ENCODE results near the gene OCA2.
"Not testable (repeated sequence)": the region's sequence is repeated elsewhere in the genome, so short reads cannot be mapped to it uniquely, and the experiment has no call there.

OCA2 gene

GRCh38 chr15:27804569-27805260 is 294.4 kb downstream of the OCA2 start:
- no peak for DNase-seq

DNA sequence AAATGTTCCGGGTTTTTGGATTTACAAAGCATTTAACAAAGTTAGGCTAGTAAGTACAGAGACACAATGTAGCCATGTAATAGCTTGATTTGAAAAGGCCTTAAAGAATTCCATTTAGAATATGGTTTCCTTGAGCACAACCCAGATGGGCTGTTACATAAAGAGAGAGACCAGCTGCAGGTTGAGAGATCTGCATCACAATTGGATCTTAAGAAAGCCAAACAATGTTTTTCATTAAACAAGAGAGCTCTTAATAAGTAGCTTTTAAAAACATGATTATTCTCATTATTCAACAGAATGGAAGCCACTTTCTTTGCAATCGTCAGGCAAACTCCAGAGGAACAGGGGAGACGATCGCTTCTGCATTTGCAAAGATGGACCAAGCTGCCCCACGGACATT is 300.3 kb downstream of the OCA2 start:
- DNase-seq = no peak

DNA sequence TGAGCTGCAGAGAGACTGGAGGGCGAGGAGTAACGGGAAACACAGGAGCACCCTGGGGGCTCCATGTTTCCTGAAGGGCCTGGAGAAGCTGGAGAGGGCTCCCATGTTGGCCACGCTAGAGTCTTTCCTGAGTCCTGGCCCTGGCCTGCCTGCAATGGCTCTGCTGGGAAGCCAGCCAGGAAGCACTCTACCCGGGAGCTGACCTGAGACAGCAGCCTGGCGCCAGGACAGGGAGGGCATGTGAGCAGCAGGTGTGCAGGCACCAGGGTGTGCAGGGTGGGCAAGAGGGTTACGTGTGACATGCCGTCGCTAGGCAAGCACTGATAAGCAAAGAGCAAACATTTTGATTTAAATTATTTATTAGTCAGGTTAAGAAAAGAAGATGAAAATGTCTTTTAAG is 301.4 kb downstream of the OCA2 start:
- peak; percentile 67 for DNase-seq

GRCh38 chr15:27796405-27797320 is 302.5 kb downstream of the OCA2 start:
- peak; percentile 71 for DNase-seq

DNA sequence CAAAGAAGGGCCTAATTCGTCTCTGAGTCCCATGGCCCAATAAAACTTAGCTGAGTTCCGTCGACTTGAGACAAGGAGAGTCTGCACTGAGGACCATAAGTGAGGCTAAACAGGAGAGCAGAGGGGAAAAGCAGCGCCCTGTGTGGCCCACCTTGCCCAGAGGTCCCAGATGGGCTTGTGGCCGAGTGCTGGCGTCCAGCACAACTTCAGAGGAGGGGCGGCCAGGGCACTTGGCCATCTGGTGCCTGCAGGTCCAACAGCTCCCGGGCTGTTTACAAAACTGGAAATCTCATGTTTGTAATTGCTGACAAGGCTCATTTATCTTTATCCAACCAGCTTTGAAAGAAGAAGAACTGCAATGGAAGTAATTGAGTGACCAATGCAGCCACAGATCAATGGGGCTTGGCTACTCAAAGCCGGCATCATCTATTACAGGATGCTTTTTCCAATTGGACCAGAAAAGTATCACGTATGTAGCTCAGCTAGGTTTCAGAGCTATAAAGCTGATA is 306.3 kb downstream of the OCA2 start:
- no peak for DNase-seq

GRCh38 chr15:27790270-27790669 is 308.8 kb downstream of the OCA2 start:
- no peak for DNase-seq

DNA sequence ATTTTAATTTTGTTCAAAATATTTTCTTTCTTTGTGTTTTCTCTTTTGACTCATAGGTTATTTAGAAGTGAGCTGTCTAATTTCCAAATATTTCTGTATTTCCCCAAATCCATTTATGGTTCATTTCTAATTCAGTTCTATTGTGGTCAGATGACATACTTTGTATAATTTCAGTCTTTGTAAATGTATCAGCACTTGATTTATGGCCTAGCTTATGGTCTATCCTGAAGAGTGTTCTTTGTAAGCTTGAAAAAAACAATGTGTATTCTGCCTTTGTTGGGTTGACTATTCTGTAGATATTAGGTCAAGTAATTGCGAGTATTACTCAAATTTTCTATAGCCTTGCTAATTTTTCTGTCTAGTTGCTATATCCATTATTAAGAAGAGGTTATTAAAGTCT is 311.2 kb downstream of the OCA2 start:
- no peak for DNase-seq

DNA sequence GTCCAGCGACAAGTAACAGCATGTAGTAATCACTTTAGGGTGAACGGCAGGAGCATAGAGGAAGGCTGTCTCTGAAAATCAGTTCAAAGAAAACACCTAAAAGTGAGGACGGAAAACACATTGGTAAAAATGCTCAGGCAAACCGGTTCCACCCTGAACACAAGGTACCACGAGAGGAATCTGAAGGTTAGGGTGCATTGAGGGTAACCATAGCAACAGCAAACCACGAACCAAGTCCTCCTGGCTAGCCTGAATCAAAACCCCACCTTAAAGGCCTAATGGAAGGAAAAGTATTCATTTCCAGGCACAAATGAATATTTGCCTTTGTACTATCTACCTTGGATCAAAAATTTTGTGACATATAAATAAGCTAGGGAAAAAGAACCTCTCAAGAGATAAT is 315.0 kb downstream of the OCA2 start:
- DNase-seq = no peak

DNA sequence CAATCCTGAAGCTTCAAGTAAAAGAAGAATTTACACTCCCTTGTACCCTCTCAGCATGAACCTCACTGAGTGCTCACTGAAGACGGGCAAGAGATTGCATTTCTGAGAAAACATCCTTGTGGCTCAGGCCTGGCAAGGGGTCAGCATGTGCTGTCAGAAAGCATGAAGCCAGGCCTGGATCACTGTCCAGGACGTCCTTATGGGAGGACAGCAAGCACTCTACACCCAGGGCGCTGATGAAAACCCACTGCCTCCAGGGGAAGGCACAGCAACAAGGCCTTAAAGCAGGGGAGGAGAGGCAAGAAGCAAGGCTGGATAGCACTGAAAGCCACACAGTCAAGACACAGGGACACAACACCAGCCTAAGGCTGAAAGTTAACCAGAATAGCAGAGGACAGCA is 315.4 kb downstream of the OCA2 start:
- DNase-seq = no peak

- no peak for DNase-seq
Observed at GRCh38 chr15:27782125-27782524, 317.0 kb downstream of the OCA2 start.

DNA sequence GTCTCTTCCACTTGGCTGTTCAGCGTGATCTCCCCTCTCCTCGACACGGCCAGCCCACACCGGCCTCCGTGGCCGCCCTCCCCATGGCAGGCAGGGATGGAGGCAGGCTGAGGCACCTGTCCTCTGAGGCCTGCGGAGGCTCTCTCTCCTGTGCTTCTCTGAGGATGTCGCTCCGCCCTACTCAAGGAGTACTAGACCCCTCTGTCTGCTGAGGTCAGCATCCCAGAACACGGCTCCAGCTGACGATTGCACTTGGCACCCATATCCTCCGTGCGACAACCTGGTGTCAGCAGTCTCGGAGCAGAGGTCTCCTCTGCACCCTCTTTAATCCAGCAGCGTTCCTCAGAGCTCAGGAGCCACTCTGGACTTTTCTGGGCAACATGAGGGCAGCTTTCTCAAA is 322.6 kb downstream of the OCA2 start:
- no peak for DNase-seq

- DNase-seq = no peak
Observed at GRCh38 chr15:27774638-27775037, 324.5 kb downstream of the OCA2 start.

GRCh38 chr15:27774191-27774590 is 324.9 kb downstream of the OCA2 start:
- no peak for DNase-seq

DNA sequence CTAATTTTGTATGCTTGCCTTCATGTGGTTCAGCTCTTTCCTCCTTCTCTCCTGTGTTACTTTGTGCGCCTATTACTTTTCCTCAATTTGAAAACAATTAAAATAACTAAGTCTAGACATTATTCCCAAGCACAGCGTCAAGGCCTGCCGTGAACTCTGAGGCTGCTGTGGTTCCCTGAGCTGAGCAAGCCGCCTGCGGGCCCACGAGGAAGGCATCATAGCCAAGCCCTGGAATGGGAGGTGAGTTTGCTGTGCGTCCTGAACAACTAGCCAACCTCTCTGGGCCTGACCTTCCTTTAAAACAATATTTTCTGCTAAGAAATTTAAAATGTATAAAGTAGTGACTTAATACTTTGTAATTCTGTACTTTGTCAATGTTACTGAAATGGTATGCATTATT is 327.2 kb downstream of the OCA2 start:
- DNase-seq = no peak

DNA sequence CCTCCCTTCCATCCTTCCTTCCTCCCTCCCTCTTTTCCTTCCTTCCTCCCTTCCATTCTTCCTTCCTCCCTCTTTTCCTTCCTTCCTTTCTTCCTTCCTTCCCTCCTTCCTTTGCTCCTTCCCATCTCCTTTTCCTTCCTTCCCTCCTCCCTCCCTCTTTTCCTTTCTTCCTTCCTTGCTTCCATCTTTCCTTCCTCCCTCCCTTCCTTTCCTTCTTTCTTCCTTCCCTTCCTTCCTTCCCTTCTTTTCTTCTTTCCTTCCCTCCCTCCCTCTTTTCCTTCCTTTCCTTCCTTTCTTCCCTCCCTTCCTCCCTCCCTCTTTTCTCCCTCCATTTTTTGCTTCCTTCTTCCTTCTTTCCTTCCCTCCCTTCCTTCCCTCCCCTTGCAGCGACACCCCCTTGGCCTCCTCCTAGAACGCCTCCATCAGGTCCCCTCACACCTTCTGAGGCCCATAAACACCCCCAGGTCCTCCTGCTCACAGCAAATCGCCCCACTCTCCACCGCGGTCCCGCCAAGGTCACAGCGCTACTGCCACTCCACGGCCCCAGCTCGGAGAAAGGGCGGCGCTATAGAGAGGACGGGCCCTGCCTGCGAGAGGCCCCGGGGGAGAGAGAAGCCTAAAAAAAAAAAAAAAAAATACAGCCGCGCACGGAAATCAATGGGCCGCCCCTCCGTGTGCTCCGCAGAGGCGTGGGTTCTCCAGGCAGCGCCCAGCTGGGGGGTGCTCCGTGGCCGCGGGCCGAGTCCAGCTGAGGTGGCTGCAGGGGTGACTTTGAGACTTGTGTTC is 328.2 kb downstream of the OCA2 start:
- no peak for DNase-seq

- no peak for DNase-seq
Observed at GRCh38 chr15:27770086-27770607, 329.0 kb downstream of the OCA2 start.

GRCh38 chr15:27769652-27770051 is 329.5 kb downstream of the OCA2 start:
- DNase-seq = no peak

DNA sequence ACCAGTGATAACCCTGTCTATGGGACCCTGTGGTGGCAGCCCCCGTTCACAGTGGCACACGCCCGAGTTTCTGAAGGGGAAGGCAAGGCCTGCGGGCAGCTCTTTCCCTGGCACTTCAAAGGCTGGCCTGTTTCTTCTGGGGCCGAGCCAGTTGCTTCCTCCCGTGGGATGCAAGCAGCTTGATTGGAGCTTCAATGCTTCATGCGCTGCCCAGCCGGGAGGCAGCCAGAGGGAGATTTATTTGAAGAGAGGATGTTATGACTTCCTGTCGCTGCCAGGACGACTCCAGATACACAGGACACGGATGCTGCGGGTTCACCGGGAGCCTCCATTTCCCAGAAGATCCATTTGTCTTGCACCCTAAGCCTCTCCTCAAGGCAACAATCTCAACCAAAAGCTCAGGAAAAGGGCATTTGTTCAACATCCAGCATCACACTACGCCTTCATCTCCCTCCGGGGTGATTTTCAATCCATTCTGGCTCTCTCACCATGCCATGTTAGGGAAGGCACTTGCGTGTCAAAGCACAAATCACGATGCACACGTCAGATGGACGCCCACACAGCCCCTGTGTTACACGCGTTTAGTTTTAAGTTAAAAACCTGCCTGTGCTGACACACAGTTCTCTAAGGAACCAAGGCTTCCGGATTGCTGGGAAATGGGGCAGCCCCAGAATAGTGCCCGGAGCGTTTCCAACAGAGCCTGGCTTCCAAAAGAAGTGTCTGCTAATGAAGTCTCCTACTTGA is 330.2 kb downstream of the OCA2 start:
- DNase-seq = no peak

DNA sequence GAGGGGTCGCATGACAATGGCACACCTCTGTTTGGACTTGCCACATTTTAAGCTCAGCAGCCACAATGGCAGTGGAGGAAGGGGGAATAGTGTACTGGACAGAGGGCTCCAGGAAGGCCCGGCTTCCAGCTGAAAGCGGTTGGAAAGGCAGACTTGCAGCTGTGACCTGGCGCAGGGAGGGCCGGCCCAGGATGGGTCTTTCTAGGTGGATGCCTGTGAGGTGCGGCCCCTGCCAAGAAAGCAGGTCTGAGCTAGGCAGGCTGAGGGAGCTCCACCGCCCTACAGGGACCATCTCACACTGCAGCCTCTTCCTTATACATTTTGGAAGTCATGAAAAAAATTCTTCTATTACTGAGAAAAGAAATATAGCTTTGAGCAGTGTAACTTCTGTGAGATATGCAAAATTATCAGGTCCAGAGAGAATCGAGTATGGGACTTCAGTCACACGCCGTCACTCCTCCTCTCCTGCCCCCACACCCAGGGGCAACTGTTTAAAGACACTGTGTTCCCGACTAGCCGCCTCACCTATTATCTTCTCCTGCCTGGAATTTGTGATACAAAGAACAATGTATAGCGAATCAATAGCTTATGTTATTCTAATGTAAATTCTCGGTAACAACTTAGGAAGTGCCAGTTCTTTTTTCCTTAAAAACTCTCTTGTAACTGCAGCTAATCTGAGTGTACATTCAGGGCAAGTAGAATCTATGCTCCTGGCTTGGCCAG is 331.0 kb downstream of the OCA2 start:
- DNase-seq = no peak

GRCh38 chr15:27767430-27767829 is 331.7 kb downstream of the OCA2 start:
- not testable (repeated sequence) for DNase-seq

DNA sequence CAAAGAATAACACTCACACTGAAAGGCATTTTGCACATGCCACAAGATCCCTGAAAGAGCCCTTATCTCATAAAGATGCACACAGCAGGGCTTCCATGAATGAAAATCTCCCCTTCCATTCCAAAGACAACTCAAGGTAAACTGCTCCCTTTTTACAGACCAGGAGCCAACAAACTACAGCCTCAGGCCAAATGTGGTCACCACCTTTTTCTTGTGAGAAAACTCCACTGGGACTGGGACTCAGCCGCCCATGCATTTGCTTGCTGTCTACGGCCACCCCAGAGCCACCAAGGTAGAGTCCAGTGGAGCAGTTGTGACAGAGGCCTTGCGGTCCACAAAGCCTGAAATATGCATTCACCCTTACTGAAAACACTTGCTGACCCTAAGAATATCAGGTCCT is 334.8 kb downstream of the OCA2 start:
- DNase-seq = no peak

GRCh38 chr15:27763514-27763913 is 335.6 kb downstream of the OCA2 start:
- DNase-seq = no peak
